OCI-LY7 (cell line): ENCODE results near the gene CRABP2. TPM values are rescaled to one million over a fixed set of nuclear protein-coding genes. Genes with fewer than 3 reads are reported as not detected.

Experiments
- BruUV-seq: library from RNA; stranded (reverse); fragments of 400-500 nt; replicated peaks from 2 replicates; lab custom pipeline; 2021; lab: Mats Ljungman, UMichigan
- CTCF ChIA-PET: fragments of 300-600 bp; sonication (Branson Sonifier 250); formaldehyde crosslinking; loops from one replicate; lab custom pipeline; 2022; ENCODE audit warnings: antibody characterized with exemption; ENCODE audit not compliant: unreplicated experiment; lab: Charles Lee
- POLR2A ChIA-PET: fragments of 300-600 bp; sonication (Branson Sonifier 250); formaldehyde crosslinking; loops from one replicate; lab custom pipeline; 2022; ENCODE audit warnings: antibody characterized with exemption; lab: Charles Lee
- DNase-seq: peaks from one replicate; pipeline ENCODE4 v3.0.0-alpha.2; 2015; ENCODE audit warnings: low spot score
- H2AFZ ChIP-seq: fragments of 200-600 bp; sonication (generic), shearing (Covaris generic); 2 replicates; pipeline ENCODE4 v1.6.1; 2014; ENCODE audit warnings: mild to moderate bottlenecking, antibody characterized with exemption, low read length, moderate library complexity
- H3K27ac ChIP-seq: fragments of 200-600 bp; sonication (generic); 2 replicates; pipeline ENCODE4 v1.5.1; 2014; ENCODE audit warnings: mixed run types, low read depth, mild to moderate bottlenecking, moderate library complexity, low read length, inconsistent platforms; ENCODE audit not compliant: poor library complexity, severe bottlenecking
- H3K36me3 ChIP-seq: fragments of 200-600 bp; sonication (generic); 2 replicates; pipeline ENCODE4 v1.6.1; 2014; ENCODE audit warnings: mild to moderate bottlenecking, antibody characterized with exemption, low read length, moderate library complexity, mixed read lengths; ENCODE audit not compliant: insufficient read depth
- H3K4me1 ChIP-seq: fragments of 200-600 bp; sonication (generic); 2 replicates; pipeline ENCODE4 v1.5.1; 2014; ENCODE audit warnings: mild to moderate bottlenecking, low read length; ENCODE audit not compliant: insufficient read depth, poor library complexity, severe bottlenecking
- H3K4me2 ChIP-seq: fragments of 200-600 bp; sonication (generic); 2 replicates; pipeline ENCODE4 v1.6.1; 2014; ENCODE audit warnings: mild to moderate bottlenecking, low read length
- H3K4me3 ChIP-seq: fragments of 200-600 bp; sonication (generic); 2 replicates; pipeline ENCODE4 v1.5.1; 2014; ENCODE audit warnings: mild to moderate bottlenecking, low read depth, low read length; ENCODE audit not compliant: poor library complexity, severe bottlenecking
- H3K79me2 ChIP-seq: fragments of 200-600 bp; sonication (generic); 2 replicates; pipeline ENCODE4 v1.6.1; 2016; ENCODE audit warnings: low read depth, mild to moderate bottlenecking, low read length, moderate library complexity, mixed read lengths; ENCODE audit not compliant: insufficient read depth
- H3K9me2 ChIP-seq: fragments of 200-600 bp; sonication (generic); 2 replicates; pipeline ENCODE4 v1.6.1; 2016; ENCODE audit warnings: mild to moderate bottlenecking, low read length, mixed read lengths; ENCODE audit not compliant: insufficient read depth
- H3K9me3 ChIP-seq: fragments of 200-600 bp; sonication (generic); 2 replicates; pipeline ENCODE4 v1.6.1; 2014; ENCODE audit warnings: mild to moderate bottlenecking, mixed run types, low read length, mixed read lengths
- H4K20me1 ChIP-seq: fragments of 200-600 bp; sonication (generic); 2 replicates; pipeline ENCODE4 v1.6.1; 2014; ENCODE audit warnings: mild to moderate bottlenecking, antibody characterized with exemption, low read length, moderate library complexity, mixed read lengths; ENCODE audit not compliant: insufficient read depth
- EZH2phosphoT487 ChIP-seq: fragments of 200-600 bp; sonication (generic); IDR thresholded peaks from 2 replicates; pipeline ENCODE4 v1.6.1; 2018; ENCODE audit warnings: low read depth, borderline replicate concordance, mild to moderate bottlenecking, mixed run types, antibody characterized with exemption, low read length, moderate library complexity, mixed read lengths
- intact Hi-C: fragments of 100-400 bp; cut with micrococcal nuclease; formaldehyde crosslinking; loops from one replicate; pipeline ENCODE4 v1.10.0; 2022; ENCODE audit not compliant: unreplicated experiment
- total RNA-seq, 2 experiments: library from RNA; depleted of rRNA in 1 of 2; stranded (reverse); fragments of >200 nt in 1 of 2; shearing (Covaris generic) in 1 of 2; gene quantifications; 2 replicates each; pipeline ENCODE4 v1.2.3, GENCODE V29; 2014 to 2022
- TF ChIP-seq, protein P1 (sequence below): fragments of 200-600 bp; sonication (generic); conservative IDR thresholded peaks from 2 replicates; pipeline ENCODE4 v1.5.1; 2014; ENCODE audit warnings: mild to moderate bottlenecking, antibody characterized with exemption, low read length, moderate library complexity, mixed read lengths

CRABP2 gene
- total RNA-seq, 2 experiments from 2014 or later = 2.1 to 2.8 TPM

DNA sequence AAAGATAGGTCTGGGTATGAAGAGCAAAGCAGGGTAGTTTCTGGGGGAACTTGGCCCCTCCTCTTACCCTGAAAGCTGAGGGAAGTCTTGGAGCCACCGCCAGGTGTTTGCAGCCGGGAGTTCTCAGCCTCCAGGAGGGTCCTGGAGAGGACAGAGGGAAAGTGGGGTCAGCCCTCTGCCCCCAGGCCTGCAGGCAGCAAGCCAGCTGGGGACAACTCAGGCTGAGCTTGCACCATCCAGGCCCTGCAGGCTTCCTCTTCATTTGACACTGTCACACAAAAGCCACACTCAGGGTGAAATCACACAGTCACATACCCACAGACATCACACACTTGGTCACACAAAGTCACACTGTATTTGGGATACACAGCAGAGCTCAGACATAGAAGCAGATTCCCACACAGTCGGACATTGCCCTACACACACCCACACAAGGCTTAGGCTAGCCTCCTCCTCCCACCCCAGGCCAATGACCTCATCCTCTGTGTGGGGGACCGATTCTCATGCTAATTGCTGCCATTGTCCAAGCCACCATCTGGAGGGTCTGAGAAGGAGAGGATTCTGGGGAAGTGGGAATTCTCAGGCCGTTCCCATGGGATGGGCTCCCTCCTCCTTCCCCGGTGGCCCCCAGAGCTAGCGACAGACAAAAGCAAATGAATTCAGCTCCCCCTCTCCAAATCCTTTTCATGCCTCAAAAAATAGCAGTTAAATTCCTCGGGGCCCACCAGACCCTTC, 31.8 kb downstream of the CRABP2 start:
- no peak for DNase-seq
- no TSS peak for BruUV-seq
- H4K20me1 ChIP-seq = no peaks in the 10 kb centered on the region; the same call in 1 of the 2 replicates
- no peaks in the 10 kb centered on the region for H3K9me3 ChIP-seq
- H3K4me1 ChIP-seq = no peaks in the 10 kb centered on the region
- no peaks in the 10 kb centered on the region for H3K9me2 ChIP-seq
- H3K4me3 ChIP-seq = no peak overlapping the region
- CTCF ChIA-PET = interaction anchor here (0.6 kb wide), 1 partner anchor 9 kb away, joined by 3 read pairs; no protein-coding TSS in a partner anchor
- no peaks in the 10 kb centered on the region for H3K79me2 ChIP-seq
- POLR2A ChIA-PET = no interaction called here
- no peaks in the 10 kb centered on the region for H3K36me3 ChIP-seq
- TF ChIP-seq EZH2phosphoT487 = no peak
- TF ChIP-seq, protein P1, sequence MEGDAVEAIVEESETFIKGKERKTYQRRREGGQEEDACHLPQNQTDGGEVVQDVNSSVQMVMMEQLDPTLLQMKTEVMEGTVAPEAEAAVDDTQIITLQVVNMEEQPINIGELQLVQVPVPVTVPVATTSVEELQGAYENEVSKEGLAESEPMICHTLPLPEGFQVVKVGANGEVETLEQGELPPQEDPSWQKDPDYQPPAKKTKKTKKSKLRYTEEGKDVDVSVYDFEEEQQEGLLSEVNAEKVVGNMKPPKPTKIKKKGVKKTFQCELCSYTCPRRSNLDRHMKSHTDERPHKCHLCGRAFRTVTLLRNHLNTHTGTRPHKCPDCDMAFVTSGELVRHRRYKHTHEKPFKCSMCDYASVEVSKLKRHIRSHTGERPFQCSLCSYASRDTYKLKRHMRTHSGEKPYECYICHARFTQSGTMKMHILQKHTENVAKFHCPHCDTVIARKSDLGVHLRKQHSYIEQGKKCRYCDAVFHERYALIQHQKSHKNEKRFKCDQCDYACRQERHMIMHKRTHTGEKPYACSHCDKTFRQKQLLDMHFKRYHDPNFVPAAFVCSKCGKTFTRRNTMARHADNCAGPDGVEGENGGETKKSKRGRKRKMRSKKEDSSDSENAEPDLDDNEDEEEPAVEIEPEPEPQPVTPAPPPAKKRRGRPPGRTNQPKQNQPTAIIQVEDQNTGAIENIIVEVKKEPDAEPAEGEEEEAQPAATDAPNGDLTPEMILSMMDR = no peak
- H3K4me2 ChIP-seq = no peak overlapping the region
- no peak overlapping the region for H3K27ac ChIP-seq
- no peak overlapping the region for H2AFZ ChIP-seq
- intact Hi-C loops = no loop called here

DNA sequence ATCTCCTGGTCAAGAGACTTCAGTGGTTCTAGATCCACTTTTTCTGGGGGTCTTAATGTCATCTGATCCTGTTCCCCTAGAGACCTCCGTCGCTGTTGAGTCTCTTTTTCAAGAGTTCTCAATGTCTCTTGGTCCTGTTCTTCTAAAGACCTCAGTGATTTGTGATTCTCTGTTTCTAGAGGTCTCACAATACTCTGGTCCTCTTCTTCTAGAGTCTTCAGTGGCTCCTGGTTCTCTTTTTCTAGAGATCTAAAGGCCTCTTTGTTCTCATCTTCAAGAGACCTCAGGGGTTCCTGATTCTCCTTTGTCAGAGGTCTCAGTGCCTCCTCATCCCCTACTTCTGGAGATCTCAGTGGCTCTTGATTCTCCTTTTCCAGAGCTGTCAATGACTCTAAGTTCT, 33.6 kb downstream of the CRABP2 start:
- intact Hi-C loops = no loop called here
- H4K20me1 ChIP-seq = no peaks in the 10 kb centered on the region; the same call in 1 of the 2 replicates
- H3K27ac ChIP-seq = no peak overlapping the region
- H3K9me3 ChIP-seq = no peaks in the 10 kb centered on the region
- no peaks in the 10 kb centered on the region for H3K9me2 ChIP-seq
- no peak overlapping the region for H3K4me3 ChIP-seq
- H3K4me2 ChIP-seq = no peak overlapping the region
- no peak overlapping the region for H2AFZ ChIP-seq
- ChIA-PET CTCF (no interaction called here), POLR2A (interaction anchor here (0.6 kb wide), 1 partner anchor 35 kb away, joined by 3 read pairs; no protein-coding TSS in a partner anchor)
- TF ChIP-seq EZH2phosphoT487 = no peak
- TF ChIP-seq, protein P1 = no peak
- H3K36me3 ChIP-seq = no peaks in the 10 kb centered on the region
- H3K79me2 ChIP-seq = no peaks in the 10 kb centered on the region
- BruUV-seq = no TSS peak
- no peaks in the 10 kb centered on the region for H3K4me1 ChIP-seq
- DNase-seq = no peak

DNA sequence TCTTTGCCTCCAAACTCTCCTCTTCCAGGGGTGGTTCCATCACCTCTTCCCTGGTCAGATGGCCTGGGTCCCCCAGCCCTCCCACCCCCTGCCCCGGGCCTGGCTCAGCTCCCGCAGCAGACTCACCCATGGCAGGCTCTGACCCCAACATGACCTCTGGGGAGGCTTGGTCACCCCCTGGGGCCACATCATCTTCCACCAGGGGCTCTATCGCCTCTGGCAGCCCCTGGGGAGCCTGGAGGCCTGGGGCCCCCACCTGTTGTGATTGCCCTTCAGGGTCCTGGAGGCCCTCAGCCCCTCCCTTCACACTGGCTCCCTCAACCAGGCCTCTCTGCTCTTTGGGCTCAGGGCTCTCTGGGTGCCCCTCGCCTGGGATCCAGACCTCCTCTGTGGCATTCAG, 34.6 kb downstream of the CRABP2 start:
- intact Hi-C loops = no loop called here
- ChIA-PET CTCF (no interaction called here), POLR2A (no interaction called here)
- no peak for TF ChIP-seq EZH2phosphoT487
- TF ChIP-seq, protein P1 = no peak
- Histone ChIP-seq H3K4me1 (no peaks in the 10 kb centered on the region), H3K9me3 (no peaks in the 10 kb centered on the region), H3K79me2 (no peaks in the 10 kb centered on the region), H4K20me1 (no peaks in the 10 kb centered on the region; the same call in 1 of the 2 replicates), H3K36me3 (no peaks in the 10 kb centered on the region), H3K4me2 (no peak overlapping the region), H3K9me2 (no peaks in the 10 kb centered on the region), H2AFZ (no peak overlapping the region), H3K27ac (no peak overlapping the region), H3K4me3 (no peak overlapping the region)
- BruUV-seq = no TSS peak
- no peak for DNase-seq
